PFSK-1 (cell line): Measurements from ENCODE around the gene TTC34.

Experiments used
- FOXP2 ChIP-seq: optimal IDR thresholded peaks from 2 replicates; pipeline ENCODE3; 2011; ENCODE audit warnings: borderline replicate concordance, control low read depth, inconsistent platforms; ENCODE audit not compliant: insufficient read depth; ENCODE audit errors: extremely low read length, extremely low read depth
- POLR2AphosphoS5 ChIP-seq: IDR thresholded peaks from 2 replicates; pipeline ENCODE4 v1.6.1; 2012; ENCODE audit warnings: low read depth, mild to moderate bottlenecking, control low read depth, low read length, moderate library complexity
- SIN3A ChIP-seq: IDR thresholded peaks from 2 replicates; pipeline ENCODE4 v1.6.1; 2012; ENCODE audit warnings: mild to moderate bottlenecking, low read length, moderate library complexity, borderline replicate concordance; ENCODE audit not compliant: insufficient read depth
- TAF1 ChIP-seq: IDR thresholded peaks from 2 replicates; pipeline ENCODE4 v1.6.1; 2012; ENCODE audit warnings: low read length, control low read depth, borderline replicate concordance; ENCODE audit not compliant: insufficient read depth
- TF ChIP-seq, protein P1 (sequence below), 2 experiments: IDR thresholded peaks; 2 replicates each; pipeline versions ENCODE4 v1.6.1 to v1.8.0; 2011 to 2012; ENCODE audit warnings: low read depth in 2 of 2, low read length in 2 of 2, control low read depth in 1 of 2, inconsistent platforms in 1 of 2, mild to moderate bottlenecking in 1 of 2, moderate library complexity in 1 of 2; ENCODE audit not compliant: insufficient read depth in 1 of 2

TTC34 gene

DNA sequence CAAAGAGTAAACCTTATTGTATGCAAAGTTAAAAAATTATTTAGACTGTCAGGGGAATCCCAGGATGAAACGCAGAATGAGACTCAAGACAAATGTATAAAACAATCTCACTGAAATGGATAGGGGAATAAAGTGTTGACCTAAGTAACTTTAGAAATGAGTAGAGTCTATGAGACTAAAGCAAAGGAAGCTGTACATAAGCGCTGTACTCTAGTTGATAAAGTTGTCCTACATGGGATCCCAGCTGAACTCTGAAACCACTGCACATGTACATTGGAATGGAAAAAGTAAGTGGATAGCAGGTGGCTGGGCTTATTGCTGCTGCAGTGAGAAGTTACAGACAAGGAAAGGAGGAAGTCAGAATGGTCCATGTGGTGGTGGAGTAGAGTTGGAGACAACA, 187.3 kb downstream of the TTC34 start:
- TF ChIP-seq SIN3A: no peak
- no peak for TF ChIP-seq FOXP2
- TF ChIP-seq, protein P1, sequence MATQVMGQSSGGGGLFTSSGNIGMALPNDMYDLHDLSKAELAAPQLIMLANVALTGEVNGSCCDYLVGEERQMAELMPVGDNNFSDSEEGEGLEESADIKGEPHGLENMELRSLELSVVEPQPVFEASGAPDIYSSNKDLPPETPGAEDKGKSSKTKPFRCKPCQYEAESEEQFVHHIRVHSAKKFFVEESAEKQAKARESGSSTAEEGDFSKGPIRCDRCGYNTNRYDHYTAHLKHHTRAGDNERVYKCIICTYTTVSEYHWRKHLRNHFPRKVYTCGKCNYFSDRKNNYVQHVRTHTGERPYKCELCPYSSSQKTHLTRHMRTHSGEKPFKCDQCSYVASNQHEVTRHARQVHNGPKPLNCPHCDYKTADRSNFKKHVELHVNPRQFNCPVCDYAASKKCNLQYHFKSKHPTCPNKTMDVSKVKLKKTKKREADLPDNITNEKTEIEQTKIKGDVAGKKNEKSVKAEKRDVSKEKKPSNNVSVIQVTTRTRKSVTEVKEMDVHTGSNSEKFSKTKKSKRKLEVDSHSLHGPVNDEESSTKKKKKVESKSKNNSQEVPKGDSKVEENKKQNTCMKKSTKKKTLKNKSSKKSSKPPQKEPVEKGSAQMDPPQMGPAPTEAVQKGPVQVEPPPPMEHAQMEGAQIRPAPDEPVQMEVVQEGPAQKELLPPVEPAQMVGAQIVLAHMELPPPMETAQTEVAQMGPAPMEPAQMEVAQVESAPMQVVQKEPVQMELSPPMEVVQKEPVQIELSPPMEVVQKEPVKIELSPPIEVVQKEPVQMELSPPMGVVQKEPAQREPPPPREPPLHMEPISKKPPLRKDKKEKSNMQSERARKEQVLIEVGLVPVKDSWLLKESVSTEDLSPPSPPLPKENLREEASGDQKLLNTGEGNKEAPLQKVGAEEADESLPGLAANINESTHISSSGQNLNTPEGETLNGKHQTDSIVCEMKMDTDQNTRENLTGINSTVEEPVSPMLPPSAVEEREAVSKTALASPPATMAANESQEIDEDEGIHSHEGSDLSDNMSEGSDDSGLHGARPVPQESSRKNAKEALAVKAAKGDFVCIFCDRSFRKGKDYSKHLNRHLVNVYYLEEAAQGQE (IDR thresholded peaks at IDR 0.05; ENCODE audit: insufficient read depth in 1 of 2, low read depth in 2 of 2, low read length in 2 of 2): no peak
- no peak for TF ChIP-seq TAF1

DNA sequence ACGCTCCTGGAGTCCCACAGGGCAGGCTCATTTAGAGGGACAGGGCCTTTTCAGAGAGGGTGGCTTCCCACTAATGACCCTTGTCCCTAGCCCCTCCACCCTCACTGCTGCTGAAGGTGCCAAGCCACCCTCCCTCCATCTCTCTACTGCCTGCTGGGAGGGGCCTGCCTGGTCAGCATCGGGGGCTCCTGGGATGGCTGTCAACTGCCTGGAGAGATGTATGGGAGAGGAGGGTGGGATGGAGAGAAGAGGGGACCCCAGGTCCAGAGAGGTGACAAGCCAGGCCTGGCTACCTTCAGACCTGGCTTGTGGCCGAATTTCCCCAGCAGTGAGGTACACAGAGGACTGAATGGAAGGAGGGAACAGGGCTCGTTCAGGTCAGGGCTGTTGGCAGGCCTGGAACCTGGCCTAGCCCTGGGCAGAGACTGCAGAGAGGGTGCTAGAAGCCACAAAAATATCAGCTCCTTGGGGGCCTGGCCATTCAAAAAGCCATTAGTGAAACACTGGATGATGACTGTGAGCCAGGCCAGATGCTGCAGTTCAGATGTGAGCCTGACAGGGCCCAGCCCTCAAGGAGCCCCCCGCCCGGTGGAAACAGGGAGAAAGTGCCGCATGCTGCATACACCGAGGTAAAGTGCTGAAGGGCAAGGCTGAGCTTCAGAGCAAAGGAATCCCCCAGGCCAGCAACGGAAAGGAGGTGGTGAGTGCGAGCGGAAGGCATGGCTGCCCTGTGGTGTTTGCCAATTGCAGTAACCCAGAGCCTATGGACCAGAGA, 188.7 kb downstream of the TTC34 start:
- no peak for TF ChIP-seq POLR2AphosphoS5
- TF ChIP-seq, protein P1 (IDR thresholded peaks at IDR 0.05; ENCODE audit: insufficient read depth in 1 of 2, low read depth in 2 of 2, low read length in 2 of 2): no peak
- TF ChIP-seq FOXP2: no peak
- no peak for TF ChIP-seq SIN3A
- TF ChIP-seq TAF1: no peak

DNA sequence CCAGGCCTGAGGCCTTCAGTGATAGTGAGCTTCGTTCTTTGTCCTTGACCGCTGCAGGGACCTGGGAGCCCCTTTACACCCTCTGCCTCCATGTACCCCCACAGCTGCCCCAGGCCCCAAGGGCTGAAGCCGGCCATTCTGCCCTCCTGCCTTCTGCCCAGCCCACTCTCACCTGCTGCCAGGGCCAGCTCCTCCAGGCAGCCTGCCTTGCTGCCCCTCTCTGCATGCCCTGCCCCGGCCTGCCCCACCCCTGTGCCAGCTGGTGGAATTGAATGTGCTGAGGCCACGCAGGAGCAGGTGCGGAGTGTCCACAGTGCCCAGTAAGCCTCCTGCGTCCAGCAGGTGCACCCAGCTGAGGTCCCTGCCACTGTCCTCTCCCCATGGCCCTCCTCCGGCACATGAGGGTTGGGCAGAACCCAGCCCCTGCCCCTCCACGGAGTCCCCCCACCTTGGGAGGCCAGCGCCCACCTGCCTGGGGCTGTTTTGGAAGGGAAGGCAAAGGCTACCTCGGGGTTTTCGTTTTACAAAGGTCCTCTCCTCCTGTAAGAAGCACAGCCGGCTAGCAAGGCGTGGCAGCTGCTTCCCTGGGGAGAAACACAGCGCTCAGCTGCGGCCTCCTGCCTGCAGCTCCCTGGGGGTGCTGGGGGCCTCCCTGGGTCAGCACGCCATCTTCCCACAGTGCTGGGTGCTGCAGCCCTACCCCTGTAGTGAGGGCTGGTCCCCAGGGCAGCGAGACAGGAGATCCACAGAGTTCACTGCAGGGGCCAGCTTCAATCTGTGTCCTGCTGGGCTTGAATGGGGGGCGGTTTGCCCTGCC, 189.7 kb downstream of the TTC34 start:
- TF ChIP-seq TAF1 (no peak), FOXP2 (no peak)
- TF ChIP-seq, protein P1 (IDR thresholded peaks at IDR 0.05; ENCODE audit: insufficient read depth in 1 of 2, low read depth in 2 of 2, low read length in 2 of 2): no peak

DNA sequence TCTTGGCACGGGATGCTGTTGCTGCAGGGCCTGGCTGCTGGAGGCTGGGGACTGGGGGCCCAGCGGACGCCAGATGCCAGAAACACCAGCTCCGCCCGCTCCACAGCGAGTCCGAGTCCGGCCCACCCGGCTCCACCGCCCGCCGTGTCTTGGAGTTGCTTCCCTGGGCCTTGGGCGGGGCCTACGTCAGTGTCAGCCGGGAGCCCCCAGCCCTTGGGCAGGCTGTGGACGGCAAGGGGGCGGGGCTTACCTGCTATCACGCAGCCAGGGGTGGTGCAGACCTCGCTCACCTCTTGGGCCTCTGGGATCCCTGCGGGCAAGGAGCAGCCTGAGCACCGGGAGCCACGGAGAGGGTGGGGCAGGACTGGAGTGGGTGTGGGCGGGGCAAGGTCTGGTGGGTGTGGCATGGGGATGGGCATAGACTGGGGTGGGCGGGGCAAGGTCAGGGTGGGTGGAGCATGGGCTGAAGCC, 190.4 kb downstream of the TTC34 start:
- TF ChIP-seq POLR2AphosphoS5: no peak
- no peak for TF ChIP-seq SIN3A
- TF ChIP-seq, protein P1 (IDR thresholded peaks at IDR 0.05; ENCODE audit: insufficient read depth in 1 of 2, low read depth in 2 of 2, low read length in 2 of 2): no peak
- TF ChIP-seq TAF1: no peak
